Measurements from ENCODE around the gene TRAM2.

The TRAM2 gene

GRCh38 chr6:52505726-52506409, 71.0 kb downstream of the TRAM2 start:
- no peak for DNase-seq

GRCh38 chr6:52504782-52505136, 72.1 kb downstream of the TRAM2 start:
- DNase-seq, result no peak

GRCh38 chr6:52503851-52504781, 72.7 kb downstream of the TRAM2 start:
- peak; percentile 36 for DNase-seq

- no peak for DNase-seq
These were observed 73.5 kb downstream of the TRAM2 start for GRCh38 chr6:52503323-52503747.

GRCh38 chr6:52502306-52503029, 74.4 kb downstream of the TRAM2 start:
- no peak for DNase-seq

- no peak for DNase-seq
These were observed 76.4 kb downstream of the TRAM2 start for GRCh38 chr6:52500238-52501129.

GRCh38 chr6:52499681-52500236, 77.1 kb downstream of the TRAM2 start:
- DNase-seq, result no peak

GRCh38 chr6:52499026-52499425, 77.8 kb downstream of the TRAM2 start:
- DNase-seq, result no peak

- DNase-seq, result no peak
These were observed 78.3 kb downstream of the TRAM2 start for GRCh38 chr6:52498538-52499017.

GRCh38 chr6:52497652-52498408, 79.0 kb downstream of the TRAM2 start:
- peak; percentile 74 for DNase-seq

GRCh38 chr6:52496631-52497030, 80.2 kb downstream of the TRAM2 start:
- DNase-seq, result no peak

GRCh38 chr6:52495922-52496321, 80.9 kb downstream of the TRAM2 start:
- peak; percentile 0 for DNase-seq

- DNase-seq, result no peak
These were observed 82.4 kb downstream of the TRAM2 start for GRCh38 chr6:52494298-52495072.

GRCh38 chr6:52493669-52494068, 83.2 kb downstream of the TRAM2 start:
- no peak for DNase-seq

GRCh38 chr6:52491203-52492069, 85.4 kb downstream of the TRAM2 start:
- DNase-seq, result no peak

- DNase-seq, result no peak
These were observed 87.0 kb downstream of the TRAM2 start for GRCh38 chr6:52489881-52490280.

GRCh38 chr6:52483671-52484003, 93.2 kb downstream of the TRAM2 start:
- DNase-seq, result no peak

GRCh38 chr6:52482903-52483670, 93.8 kb downstream of the TRAM2 start:
- no peak for DNase-seq

GRCh38 chr6:52475307-52475706, 101.6 kb downstream of the TRAM2 start:
- no peak for DNase-seq
